Activated T-cell treated with anti-CD3 and anti-CD28 coated beads, Interleukin-2, amount 50 U/mL, for 4 hours (primary cell): ENCODE measurements around the gene ZNRF3. TPM values are rescaled to one million over a fixed set of nuclear protein-coding genes. Genes with fewer than 3 reads are reported as not detected.
"Not testable (repeated sequence)": the region's sequence is repeated elsewhere in the genome, so short reads cannot be mapped to it uniquely, and the experiment has no call there.

Experiments used
- ATAC-seq, 2 donors: fragments of 200-7000 bp; cut with Tn5 transposase; one replicate each; pipeline ENCODE4 v1.10.0; 2021
- DNase-seq: peaks from one replicate; pipeline ENCODE4 v3.0.0-alpha.2; 2020
- H3K27me3 Mint-ChIP-seq: one replicate; pipeline ENCODE4 v1.8.0; 2021; ENCODE audit warnings: low read depth, mixed read lengths
- H3K36me3 Mint-ChIP-seq: one replicate; pipeline ENCODE4 v1.8.0; 2022; ENCODE audit warnings: mixed read lengths; ENCODE audit not compliant: insufficient read depth
- H3K4me1 Mint-ChIP-seq: one replicate; pipeline ENCODE4 v1.8.0; 2021; ENCODE audit warnings: low read depth, mixed read lengths
- H3K4me3 Mint-ChIP-seq: one replicate; pipeline ENCODE4 v1.8.0; 2021; ENCODE audit warnings: mild to moderate bottlenecking, moderate library complexity, mixed read lengths
- H3K9me3 Mint-ChIP-seq: one replicate; pipeline ENCODE4 v1.8.0; 2021; ENCODE audit warnings: mixed read lengths
- total RNA-seq, 3 donors: library from RNA; stranded (reverse); gene quantifications; one replicate each; pipeline ENCODE4 v1.2.1, GENCODE V29; 2021

ZNRF3 gene
- total RNA-seq, 3 donors from 2014 or later = 3.3 to 4.9 (median 3.8) TPM

DNA sequence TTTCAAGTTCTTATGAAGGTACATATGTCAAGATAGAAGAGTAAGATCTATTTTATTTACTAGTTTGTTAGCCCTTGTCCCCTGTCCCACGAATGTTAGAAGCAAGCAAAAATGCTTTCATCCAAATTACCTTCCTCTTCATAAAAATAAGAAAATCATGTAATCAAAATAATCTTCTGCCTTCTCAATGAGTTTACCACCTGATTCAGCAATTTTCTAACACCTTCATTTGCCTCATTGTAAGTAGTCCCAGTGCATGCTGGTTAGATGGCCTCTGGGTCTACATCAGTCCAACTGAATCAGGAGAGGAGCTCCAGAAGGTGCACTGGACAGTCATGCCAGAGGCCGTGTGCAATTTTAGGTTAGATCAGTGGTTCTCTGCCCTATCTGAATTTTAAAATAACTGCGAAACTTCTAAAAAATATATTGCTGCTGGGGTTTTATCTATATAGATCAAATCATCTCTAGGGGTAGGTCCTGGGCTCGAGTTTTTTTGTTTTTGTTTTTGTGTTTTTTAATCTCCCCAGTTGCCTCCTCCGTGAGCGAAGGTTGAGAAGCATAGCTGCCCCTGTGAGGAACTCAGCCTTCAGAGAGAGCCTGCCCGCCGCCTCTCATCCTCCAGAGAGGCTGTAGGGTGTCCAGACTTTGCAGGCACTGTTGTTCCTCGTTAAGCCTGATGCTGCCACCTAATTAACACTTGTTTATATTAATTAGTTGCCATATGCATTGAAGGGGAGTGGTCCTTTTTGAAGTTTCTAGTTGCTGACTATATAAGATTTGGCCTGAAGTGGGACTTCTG is 146.0 kb downstream of the ZNRF3 start:
- Mint-ChIP-seq H3K36me3 (peaks cover 1% of the 10 kb centered on the region), H3K27me3 (peaks cover 47% of the 10 kb centered on the region), H3K4me1 (peaks cover 14% of the 10 kb centered on the region), H3K9me3 (no peaks in the 10 kb centered on the region), H3K4me3 (no peak overlapping the region)
- ATAC-seq = no peak
- DNase-seq = no peak

- DNase-seq = no peak
- peak overlapping the region; percentile 15 for H3K4me3 Mint-ChIP-seq
- H3K36me3 Mint-ChIP-seq = peaks cover 1% of the 10 kb centered on the region
- H3K27me3 Mint-ChIP-seq = peaks cover 47% of the 10 kb centered on the region
- H3K9me3 Mint-ChIP-seq = no peaks in the 10 kb centered on the region
- peaks cover 14% of the 10 kb centered on the region for H3K4me1 Mint-ChIP-seq
- no peak for ATAC-seq
These were observed 146.7 kb downstream of the ZNRF3 start for GRCh38 chr22:29030016-29030617.

DNA sequence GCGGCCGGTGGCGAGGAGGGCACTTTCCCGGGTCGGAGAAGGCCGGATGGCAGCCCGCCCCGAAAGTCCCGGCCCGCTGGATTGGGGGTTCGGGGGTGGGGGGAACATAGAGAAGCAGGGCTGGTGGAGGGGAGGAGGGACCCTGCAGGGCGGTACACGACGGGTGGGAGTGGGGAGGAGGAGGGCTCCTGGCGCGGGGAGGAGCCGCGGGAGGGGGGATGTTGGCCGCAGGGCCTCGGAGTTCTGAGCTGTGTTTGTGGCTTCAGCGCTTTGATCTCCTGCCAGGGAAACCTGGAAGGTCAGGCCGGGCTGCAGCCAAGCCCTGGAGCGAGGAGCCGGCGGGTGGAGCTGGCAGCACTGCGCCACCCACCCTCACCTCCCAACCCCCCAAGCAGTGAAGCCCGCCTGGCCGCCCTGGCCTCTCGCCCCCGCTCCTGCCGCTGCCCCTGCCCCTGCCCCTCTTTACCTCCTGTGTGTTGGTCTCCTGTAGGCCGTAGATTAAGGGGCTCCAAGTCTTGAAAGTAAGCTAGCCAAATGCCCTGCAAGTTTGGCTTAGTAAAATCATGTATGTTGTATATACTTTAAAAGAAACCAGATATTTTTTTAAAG is 147.3 kb downstream of the ZNRF3 start:
- Mint-ChIP-seq H3K36me3 (no peaks in the 10 kb centered on the region), H3K4me3 (peak overlapping the region; percentile 15), H3K9me3 (no peaks in the 10 kb centered on the region), H3K4me1 (peaks cover 14% of the 10 kb centered on the region), H3K27me3 (peaks cover 43% of the 10 kb centered on the region)
- no peak for DNase-seq
- peak; percentile 18 to 40 for ATAC-seq

DNA sequence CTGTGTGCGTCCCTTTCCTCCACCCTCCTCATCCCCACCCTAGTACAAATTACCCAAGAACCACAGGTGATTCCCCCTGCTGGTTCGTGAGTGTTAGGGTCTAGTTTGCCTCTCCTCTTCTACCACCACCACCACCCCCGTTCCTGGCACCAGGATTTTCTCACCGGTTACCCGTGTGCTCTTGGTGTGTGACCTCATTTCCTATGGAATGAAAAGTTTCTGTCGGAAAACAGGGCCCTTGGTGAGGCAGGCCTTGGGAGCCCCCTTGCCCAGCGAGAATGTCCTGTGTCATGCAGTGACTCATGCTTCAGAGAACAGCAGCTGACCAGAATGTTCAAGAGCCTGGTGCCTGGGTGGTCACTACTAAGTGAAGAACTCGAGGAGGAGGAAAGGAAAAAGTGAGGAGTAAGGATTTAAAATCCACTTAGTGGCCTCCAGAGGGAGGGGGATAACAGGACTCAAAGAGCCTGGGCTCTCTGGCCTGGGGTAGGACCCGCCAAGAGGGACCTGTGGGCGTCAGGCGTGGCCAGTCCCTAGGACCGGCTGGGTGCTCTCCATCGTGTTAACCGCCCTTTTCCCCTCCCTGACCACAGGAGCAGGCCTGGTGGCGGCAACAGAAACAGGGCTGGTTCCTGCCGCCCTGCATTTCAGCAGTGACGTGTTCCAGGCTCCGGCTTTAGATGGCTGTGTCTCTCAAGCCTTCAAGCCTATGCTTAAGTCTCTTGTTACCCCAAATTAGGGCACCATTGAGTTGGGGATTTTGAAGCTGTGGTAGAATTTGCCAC is 148.0 kb downstream of the ZNRF3 start:
- no peak overlapping the region for H3K4me3 Mint-ChIP-seq
- H3K36me3 Mint-ChIP-seq = no peaks in the 10 kb centered on the region
- no peak for DNase-seq
- no peaks in the 10 kb centered on the region for H3K9me3 Mint-ChIP-seq
- H3K4me1 Mint-ChIP-seq = peaks cover 14% of the 10 kb centered on the region
- ATAC-seq = peak; percentile 37 to 43
- H3K27me3 Mint-ChIP-seq = peaks cover 43% of the 10 kb centered on the region

GRCh38 chr22:29032014-29032475 is 148.7 kb downstream of the ZNRF3 start:
- DNase-seq = no peak
- no peaks in the 10 kb centered on the region for H3K36me3 Mint-ChIP-seq
- H3K4me1 Mint-ChIP-seq = peaks cover 14% of the 10 kb centered on the region
- H3K4me3 Mint-ChIP-seq = no peak overlapping the region
- no peak for ATAC-seq
- H3K9me3 Mint-ChIP-seq = no peaks in the 10 kb centered on the region
- H3K27me3 Mint-ChIP-seq = peaks cover 43% of the 10 kb centered on the region

DNA sequence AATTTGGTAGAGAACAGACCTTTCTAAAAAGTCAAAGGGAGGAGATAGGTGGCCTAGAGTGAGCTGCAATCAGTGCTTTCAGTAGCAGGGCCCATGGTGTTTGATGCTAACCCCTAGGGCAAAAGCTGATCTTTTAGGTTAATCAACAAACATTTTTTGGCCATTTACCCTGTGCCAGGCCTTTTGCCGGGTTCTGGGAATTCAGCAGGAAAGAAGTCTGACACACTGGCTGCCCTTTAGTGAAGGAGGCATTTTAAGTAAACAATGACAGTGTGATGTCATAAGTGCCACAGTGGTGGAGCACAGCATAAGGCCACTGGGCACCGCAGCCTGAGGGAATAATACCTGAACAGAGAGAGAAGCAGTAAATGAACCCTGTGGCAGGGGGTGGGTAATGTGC is 149.2 kb downstream of the ZNRF3 start:
- Mint-ChIP-seq H3K27me3 (peaks cover 41% of the 10 kb centered on the region), H3K9me3 (no peaks in the 10 kb centered on the region), H3K36me3 (no peaks in the 10 kb centered on the region), H3K4me3 (no peak overlapping the region), H3K4me1 (peaks cover 14% of the 10 kb centered on the region)
- ATAC-seq = no peak
- DNase-seq = no peak

DNA sequence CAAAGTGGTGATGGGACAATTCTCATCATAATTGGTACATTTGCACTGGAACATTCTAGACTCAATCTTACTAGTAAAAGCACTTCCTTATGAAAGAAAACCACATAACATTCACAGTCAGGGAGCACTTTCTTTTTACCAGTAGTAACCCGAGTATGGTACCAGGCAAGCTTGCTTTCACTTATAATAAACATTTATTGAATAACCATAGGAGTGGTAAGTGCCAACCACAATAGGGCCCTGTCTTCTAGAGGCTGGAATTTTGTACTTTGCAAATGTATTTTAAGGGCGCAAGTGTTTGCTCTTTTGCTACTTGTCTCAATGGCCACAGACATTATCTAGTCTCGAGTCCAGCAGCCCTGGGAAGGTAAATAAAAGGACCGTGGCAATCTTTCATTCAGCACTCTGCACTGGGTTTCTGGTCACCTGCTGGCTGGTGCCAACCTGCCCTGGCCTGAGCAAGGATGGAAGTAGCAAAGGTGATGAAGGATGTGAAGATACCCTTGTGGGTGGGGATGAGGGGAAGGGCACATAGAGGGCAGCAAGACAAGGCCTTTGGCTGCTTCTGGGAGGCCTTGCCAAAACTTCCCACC is 154.1 kb downstream of the ZNRF3 start:
- Mint-ChIP-seq H3K4me3 (no peak overlapping the region), H3K27me3 (peaks cover 7% of the 10 kb centered on the region), H3K4me1 (no peaks in the 10 kb centered on the region), H3K36me3 (no peaks in the 10 kb centered on the region), H3K9me3 (no peaks in the 10 kb centered on the region)
- DNase-seq (no peak), ATAC-seq (no peak)

DNA sequence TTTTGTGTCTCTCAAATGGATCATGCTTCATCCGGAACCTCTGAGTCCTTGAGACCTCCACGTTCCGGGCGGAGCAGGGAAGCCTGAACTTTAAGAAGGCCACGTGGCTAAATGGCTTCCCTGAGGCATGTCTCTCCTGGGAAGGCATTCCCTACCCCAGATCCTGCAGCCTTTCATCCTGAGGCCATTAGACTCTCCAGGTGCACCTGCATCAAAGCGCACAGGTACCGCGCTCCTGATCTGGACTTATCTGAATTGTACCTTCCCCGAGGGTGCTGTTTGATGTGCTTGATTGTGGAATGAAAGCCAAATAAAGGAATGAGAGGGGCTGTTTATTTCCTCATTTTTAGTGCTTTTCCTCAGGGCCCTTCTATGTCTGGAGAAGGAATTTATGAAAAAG is 155.8 kb downstream of the ZNRF3 start:
- H3K9me3 Mint-ChIP-seq = no peaks in the 10 kb centered on the region
- ATAC-seq = no peak
- H3K4me3 Mint-ChIP-seq = no peak overlapping the region
- H3K4me1 Mint-ChIP-seq = no peaks in the 10 kb centered on the region
- no peaks in the 10 kb centered on the region for H3K27me3 Mint-ChIP-seq
- no peak for DNase-seq
- H3K36me3 Mint-ChIP-seq = no peaks in the 10 kb centered on the region

- not testable (repeated sequence) for ATAC-seq, H3K9me3 Mint-ChIP-seq, H3K36me3 Mint-ChIP-seq, H3K4me3 Mint-ChIP-seq, H3K4me1 Mint-ChIP-seq, DNase-seq, H3K27me3 Mint-ChIP-seq
These were observed 156.3 kb downstream of the ZNRF3 start for GRCh38 chr22:29039684-29040083.

- ATAC-seq (peak in 1 of 2 donors; percentile 71), DNase-seq (peak; percentile 57)
- no peaks in the 10 kb centered on the region for H3K27me3 Mint-ChIP-seq
These were observed 157.3 kb downstream of the ZNRF3 start for GRCh38 chr22:29040385-29041275.

DNA sequence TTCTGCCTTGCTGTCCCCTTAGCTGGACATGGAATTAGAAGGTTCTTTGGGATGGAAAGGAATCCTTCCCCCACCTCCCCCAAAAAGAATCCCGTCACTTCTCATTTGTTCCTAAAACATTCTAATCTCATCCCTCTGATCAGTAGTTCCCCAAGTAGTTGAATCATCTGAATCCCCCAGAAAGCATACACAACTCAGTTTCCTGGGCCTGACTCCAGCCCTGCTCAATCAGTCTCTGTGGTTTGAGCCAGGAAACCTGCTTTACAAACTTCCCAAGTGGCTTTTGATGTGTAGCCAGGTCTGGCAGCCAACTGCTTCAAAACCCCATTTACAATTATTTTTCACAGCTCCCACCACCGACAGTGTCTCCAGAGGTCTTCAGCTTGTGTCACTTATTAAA is 158.0 kb downstream of the ZNRF3 start:
- Mint-ChIP-seq H3K36me3 (no peaks in the 10 kb centered on the region), H3K9me3 (no peaks in the 10 kb centered on the region), H3K4me3 (no peak overlapping the region), H3K4me1 (no peaks in the 10 kb centered on the region), H3K27me3 (no peaks in the 10 kb centered on the region)
- ATAC-seq (no peak), DNase-seq (no peak)

More at GRCh38 chr22:29040385-29041275, 157.3 kb downstream of the ZNRF3 start:
- H3K4me3 Mint-ChIP-seq = no peak overlapping the region
- no peaks in the 10 kb centered on the region for H3K4me1 Mint-ChIP-seq
- no peaks in the 10 kb centered on the region for H3K9me3 Mint-ChIP-seq
- no peaks in the 10 kb centered on the region for H3K36me3 Mint-ChIP-seq

- no peaks in the 10 kb centered on the region for H3K27me3 Mint-ChIP-seq
- no peak overlapping the region for H3K4me3 Mint-ChIP-seq
- no peak for ATAC-seq
These were observed 160.7 kb downstream of the ZNRF3 start for GRCh38 chr22:29043906-29044575.

More at GRCh38 chr22:29043906-29044575, 160.7 kb downstream of the ZNRF3 start:
- Mint-ChIP-seq H3K9me3 (no peaks in the 10 kb centered on the region), H3K4me1 (no peaks in the 10 kb centered on the region), H3K36me3 (peaks cover 3% of the 10 kb centered on the region)
- no peak for DNase-seq
